Activated CD4-positive, alpha-beta T cell treated with anti-CD3 and anti-CD28 coated beads for 48 hours (primary cell): ENCODE measurements around the gene RHOU.
"Not testable (repeated sequence)": the region's sequence is repeated elsewhere in the genome, so short reads cannot be mapped to it uniquely, and the experiment has no call there.

ENCODE experiments used
- DNase-seq: peaks from one replicate; pipeline ENCODE4 v3.0.0-alpha.2; 2020

RHOU gene

GRCh38 chr1:228763561-228763960 is 28.3 kb downstream of the RHOU start:
- DNase-seq = no peak

GRCh38 chr1:228765168-228765946 is 30.1 kb downstream of the RHOU start:
- DNase-seq = peak; percentile 18

- no peak for DNase-seq
Measured at GRCh38 chr1:228766788-228767187, 31.5 kb downstream of the RHOU start.

DNA sequence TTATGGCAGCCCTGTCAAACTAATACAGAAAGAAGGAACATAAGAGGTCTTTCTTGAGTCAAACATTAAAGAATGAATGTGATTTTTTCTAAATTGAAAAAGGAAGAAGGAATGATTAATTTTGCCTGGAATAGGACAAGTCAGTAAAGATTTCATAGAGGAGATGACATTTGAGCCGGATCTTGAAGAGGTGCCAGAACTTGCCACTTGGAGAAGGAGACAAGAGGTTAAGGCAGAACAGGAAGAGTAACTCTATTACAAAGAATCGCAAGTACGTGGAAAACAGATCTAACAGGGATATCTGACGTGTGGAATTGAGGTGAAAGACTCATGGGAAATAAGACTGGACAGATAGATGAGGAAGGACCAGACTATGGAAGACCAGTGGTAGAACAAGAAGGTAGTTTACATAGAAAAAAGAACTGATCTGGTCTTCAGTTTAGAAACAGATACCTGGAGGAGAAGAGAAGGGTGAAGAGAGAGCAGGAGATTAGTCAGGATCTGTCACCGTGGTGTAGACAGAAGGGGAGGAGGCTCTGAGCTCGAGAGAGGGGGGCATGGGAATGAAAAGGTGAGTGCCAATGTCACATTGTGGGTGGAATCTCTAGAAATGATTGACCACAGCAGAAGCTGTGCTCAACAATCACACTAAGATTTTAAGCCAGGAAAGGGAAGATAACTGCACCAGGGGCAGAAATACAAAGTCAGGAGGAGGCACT is 32.5 kb downstream of the RHOU start:
- peak; percentile 14 for DNase-seq

DNA sequence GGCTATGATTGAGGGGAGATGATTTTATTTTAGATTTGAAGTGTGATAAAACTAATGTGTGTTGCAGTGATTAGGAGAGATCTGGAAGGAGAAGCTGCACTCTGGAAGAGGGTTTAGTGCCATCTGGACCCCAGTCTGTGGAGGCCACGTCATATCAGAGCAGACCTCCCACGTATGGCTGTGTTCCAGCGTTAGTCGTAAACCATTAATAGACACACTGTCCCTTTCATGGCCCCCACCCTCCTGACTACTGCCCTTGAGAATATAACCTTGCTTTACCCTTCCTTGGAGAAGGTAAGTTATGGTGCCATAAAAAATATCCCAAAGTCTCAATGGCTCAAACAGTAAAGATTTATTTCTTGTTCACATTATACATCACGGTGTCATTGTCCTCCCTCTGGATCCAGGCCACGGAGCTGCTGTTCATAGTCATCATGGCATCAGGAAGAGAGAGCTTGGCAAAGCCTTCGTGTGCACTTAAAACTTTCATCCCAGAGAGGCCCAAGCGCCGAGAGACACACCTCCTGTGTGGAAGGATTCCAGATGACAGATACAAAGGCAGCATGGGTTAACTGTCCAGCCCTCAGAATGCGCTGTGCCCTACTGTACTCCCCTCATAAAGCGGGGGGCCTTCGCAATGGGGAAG is 33.2 kb downstream of the RHOU start:
- DNase-seq = no peak

DNA sequence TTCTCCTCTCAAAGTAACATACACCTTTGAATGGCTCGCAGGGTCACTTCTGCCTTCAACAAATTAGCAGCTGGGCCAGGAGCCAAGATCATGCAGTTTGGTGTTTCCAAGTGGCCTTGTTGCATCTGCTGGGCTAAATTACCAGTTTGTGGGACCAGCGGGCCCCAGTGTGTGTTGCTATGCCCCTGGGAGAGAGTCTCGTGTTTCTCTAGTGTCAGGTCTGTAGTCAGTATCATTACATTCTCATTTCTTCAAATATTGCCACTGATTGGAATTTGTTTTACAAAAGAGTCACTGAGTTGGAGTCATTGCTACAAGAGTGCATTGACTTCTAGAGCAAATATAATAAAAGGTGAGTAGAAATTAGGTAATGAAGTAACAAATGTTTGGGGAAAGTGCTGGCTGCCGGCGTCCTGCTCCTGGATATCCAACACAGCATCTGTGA is 35.5 kb downstream of the RHOU start:
- DNase-seq = no peak

- no peak for DNase-seq
Measured at GRCh38 chr1:228772516-228773212, 37.4 kb downstream of the RHOU start.

- DNase-seq = not testable (repeated sequence)
Measured at GRCh38 chr1:228775946-228776345, 40.7 kb downstream of the RHOU start.

DNA sequence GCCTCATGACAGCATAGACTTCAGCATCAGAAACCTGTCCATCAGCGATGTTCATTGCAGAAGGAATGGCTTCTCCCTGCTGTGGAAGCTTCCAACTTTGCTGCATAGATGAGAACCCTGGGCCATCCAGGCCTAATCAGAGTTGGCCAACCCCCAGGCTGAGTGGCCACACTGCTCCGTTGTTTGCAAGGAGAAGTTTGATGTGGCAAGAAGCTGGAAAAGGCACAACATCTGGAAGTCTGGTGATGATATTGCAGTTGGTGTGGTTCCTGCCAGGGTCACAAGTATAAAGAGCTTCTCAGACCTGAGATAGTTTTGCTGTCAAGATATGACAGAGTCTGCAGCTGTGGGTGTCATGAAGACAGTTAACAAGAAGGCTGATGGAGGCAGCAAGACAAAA is 41.2 kb downstream of the RHOU start:
- DNase-seq = no peak

DNA sequence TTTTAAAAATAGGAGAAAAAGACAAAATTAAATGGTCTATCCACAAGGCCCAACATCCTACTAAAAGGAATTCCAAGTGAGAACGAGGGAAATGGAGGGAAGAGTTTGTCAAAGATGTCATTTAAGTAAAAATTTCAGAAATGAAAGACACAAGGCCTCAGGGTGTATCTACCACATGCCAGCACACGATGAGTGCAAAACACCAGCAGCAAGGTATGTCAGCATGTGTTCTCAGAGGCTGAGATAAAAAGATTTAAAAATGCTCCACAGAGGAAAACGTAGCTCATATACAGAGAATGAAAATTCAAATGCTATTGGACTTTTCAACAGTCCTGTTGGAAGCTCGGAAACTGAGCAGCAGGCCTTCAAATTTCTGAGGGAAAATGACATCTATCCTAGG is 42.0 kb downstream of the RHOU start:
- DNase-seq = no peak

GRCh38 chr1:228778026-228778425 is 42.7 kb downstream of the RHOU start:
- no peak for DNase-seq

DNA sequence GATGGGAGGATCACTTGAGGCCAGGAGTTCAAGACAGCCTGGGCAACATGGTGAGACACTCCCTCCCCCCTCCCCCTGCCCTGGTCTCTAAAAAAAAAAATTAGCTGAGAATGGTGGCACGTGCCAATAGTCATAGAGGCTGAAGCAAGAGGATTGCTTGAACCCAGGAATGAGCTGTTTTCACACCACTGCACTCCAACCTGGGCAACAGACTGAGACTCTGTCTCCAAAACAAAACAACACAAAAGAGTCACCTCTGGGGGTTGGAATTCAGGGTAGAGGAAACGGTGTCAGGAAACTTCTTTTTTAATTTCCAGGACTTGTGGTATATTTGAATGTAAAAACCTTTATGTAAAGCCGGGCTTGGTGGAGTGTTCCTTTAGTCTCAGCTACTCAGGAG is 43.2 kb downstream of the RHOU start:
- no peak for DNase-seq

GRCh38 chr1:228778961-228779360 is 43.7 kb downstream of the RHOU start:
- no peak for DNase-seq

DNA sequence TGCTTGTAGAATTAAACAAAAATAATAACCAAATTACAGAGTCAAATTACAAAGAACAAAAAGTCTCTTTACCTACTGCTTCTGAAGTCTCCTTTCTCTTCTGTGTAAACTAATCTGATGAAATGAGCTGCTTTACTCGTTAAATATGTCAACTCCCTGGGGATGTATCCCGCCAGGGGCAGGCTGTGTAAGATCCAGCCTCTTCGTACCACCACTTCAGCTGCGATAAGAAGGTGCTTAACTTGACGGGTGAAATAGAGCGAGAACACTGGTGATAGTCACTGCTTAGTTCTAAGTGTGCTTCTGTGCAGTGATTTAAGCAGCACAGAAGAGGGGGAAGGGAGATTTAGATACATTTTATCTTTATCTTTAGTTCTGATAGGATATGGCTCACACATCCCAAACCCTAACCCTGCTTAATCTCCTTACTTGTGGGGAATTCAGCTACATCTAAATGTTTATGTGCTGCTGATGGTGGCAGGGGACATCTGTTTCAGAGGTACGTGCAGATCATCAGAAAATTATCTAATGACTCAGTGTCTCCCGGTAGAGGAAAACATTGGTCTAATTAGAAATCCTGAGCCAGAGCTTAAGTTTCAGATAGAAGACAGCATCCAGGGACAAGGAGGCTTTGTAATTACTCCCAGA is 46.0 kb downstream of the RHOU start:
- DNase-seq = no peak

- DNase-seq = no peak
Measured at GRCh38 chr1:228781809-228782661, 46.8 kb downstream of the RHOU start.

DNA sequence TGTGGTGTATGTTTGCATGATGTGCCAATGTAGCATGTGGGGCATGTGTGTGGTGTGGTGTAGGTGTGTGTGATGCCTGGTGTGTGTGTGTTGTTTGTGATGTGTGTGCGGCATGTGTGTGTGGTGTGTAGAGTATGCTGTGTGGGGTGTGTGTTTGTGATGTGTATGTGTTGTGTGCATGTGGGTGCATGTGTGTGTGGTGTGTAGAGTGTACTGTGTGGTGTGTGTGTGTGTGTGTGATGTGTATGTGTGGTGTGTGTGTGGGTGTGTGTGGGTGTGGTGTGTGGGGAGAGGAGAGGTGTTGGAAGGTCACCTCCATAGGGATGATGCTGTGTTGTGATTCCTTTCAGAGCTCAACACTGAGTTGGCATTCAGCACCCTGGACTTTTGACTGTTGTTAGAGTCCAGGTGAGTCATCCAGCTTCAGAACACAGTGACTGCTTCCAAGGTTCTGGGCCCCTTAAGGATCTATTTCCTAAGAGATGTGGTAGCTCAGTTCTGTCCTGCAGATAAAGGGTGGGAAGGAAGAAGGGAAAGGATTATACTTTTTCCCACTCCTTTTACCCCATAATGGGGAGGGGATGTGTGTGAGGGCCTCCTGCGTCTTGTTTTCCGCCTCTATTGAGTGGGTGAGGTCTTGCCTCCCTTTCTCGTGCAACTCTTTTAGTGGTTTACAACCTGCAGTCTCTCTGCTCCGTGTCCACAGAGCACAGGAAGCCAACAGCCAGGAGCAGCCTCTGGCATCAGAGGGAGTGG is 47.6 kb downstream of the RHOU start:
- DNase-seq = no peak

DNA sequence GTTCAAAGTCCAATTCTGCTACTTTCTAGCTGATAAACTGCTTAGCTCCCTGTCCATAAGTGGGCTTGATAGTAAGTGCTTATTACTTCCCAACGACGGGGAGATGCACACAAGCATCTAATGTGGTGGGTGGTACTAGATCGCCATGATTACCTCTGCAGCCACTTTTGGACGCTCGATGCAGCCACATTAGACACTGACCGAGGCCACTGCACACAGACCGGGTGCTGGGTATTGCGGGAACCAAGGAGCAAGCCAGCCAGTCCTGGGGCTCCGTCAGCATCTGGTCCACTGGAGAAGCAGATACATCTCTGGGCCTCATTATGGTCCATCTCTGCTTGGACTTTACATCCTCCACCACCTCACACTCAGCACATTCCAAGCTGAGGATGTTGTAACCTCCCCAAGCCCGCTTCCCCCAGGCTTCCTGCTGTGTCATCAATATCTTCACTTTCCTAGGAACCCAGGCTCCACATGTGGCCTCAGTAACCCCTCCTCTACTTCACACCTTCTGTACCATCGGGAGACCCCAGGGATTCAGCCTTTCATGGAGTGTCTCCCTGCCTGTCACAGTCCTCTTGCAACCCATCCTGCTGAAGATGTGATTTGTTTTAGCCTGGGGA is 48.2 kb downstream of the RHOU start:
- no peak for DNase-seq

GRCh38 chr1:228784181-228784580 is 48.9 kb downstream of the RHOU start:
- no peak for DNase-seq

GRCh38 chr1:228785366-228786330 is 50.4 kb downstream of the RHOU start:
- no peak for DNase-seq
